ENCODE data around the gene TTC7B.

TTC7B gene

GRCh38 chr14:90521084-90521929 lies 294.9 kb downstream of the TTC7B start:
- DNase-seq = peak; percentile 12

- no peak for DNase-seq
These were observed 295.9 kb downstream of the TTC7B start for GRCh38 chr14:90520326-90520725.

GRCh38 chr14:90519262-90519920 lies 296.8 kb downstream of the TTC7B start:
- DNase-seq = no peak

GRCh38 chr14:90518941-90519256 lies 297.3 kb downstream of the TTC7B start:
- DNase-seq = peak; percentile 38

GRCh38 chr14:90518069-90518940 lies 297.9 kb downstream of the TTC7B start:
- no peak for DNase-seq

GRCh38 chr14:90517076-90517841 lies 299.0 kb downstream of the TTC7B start:
- DNase-seq = no peak

- DNase-seq = no peak
These were observed 301.7 kb downstream of the TTC7B start for GRCh38 chr14:90514566-90514965.

- DNase-seq = no peak
These were observed 302.2 kb downstream of the TTC7B start for GRCh38 chr14:90514015-90514398.

- DNase-seq = peak; percentile 90
These were observed 302.8 kb downstream of the TTC7B start for GRCh38 chr14:90513161-90514014.

GRCh38 chr14:90512329-90512991 lies 303.8 kb downstream of the TTC7B start:
- no peak for DNase-seq

- peak; percentile 85 for DNase-seq
These were observed 304.4 kb downstream of the TTC7B start for GRCh38 chr14:90511795-90512328.

GRCh38 chr14:90511252-90511651 lies 305.0 kb downstream of the TTC7B start:
- DNase-seq = no peak

- peak; percentile 46 for DNase-seq
These were observed 306.1 kb downstream of the TTC7B start for GRCh38 chr14:90510159-90510558.

GRCh38 chr14:90509403-90509802 lies 306.8 kb downstream of the TTC7B start:
- DNase-seq = no peak

- DNase-seq = no peak
These were observed 307.5 kb downstream of the TTC7B start for GRCh38 chr14:90508536-90509254.

- DNase-seq = no peak
These were observed 308.2 kb downstream of the TTC7B start for GRCh38 chr14:90508036-90508435.

- DNase-seq = no peak
These were observed 308.8 kb downstream of the TTC7B start for GRCh38 chr14:90507428-90507827.

GRCh38 chr14:90506748-90507147 lies 309.5 kb downstream of the TTC7B start:
- no peak for DNase-seq

- DNase-seq = no peak
These were observed 310.7 kb downstream of the TTC7B start for GRCh38 chr14:90505531-90505930.

- no peak for DNase-seq
These were observed 311.6 kb downstream of the TTC7B start for GRCh38 chr14:90504643-90505042.

Data from NCI-H1694 (cell line).